Naive thymus-derived CD4-positive, alpha-beta T cell (primary cell): ENCODE data around the gene HLA-E. TPM values are rescaled to one million over a fixed set of nuclear protein-coding genes. Genes with fewer than 3 reads are reported as not detected.

Experiments
- ATAC-seq: fragments of 150-1000 bp; cut with Tn5 transposase; 2 replicates; pipeline ENCODE4 v1.10.0; 2021; ENCODE audit warnings: mild to moderate bottlenecking, moderate library complexity
- CTCF ChIA-PET: fragments of 350-600 bp; sonication (Branson Sonifier 250); formaldehyde crosslinking; loops from one replicate; lab custom pipeline; 2021; ENCODE audit warnings: antibody characterized with exemption; lab: Charles Lee
- POLR2A ChIA-PET: fragments of 350-600 bp; sonication (Branson Sonifier 250); formaldehyde crosslinking; loops from one replicate; lab custom pipeline; 2021; ENCODE audit warnings: antibody characterized with exemption, inconsistent platforms; lab: Charles Lee
- DNase-seq, 9 donors: peaks; one replicate each; pipeline versions ENCODE4 v3.0.0 to v3.0.0-alpha.2; 2020 to 2022; ENCODE audit warnings: mixed read lengths in 1 of 9
- H3K27ac ChIP-seq: one replicate; pipeline ENCODE4 v1.7.0; 2013; ENCODE audit warnings: mild to moderate bottlenecking, low read depth, low read length, moderate library complexity
- H3K27me3 ChIP-seq, 2 donors: one replicate each; pipeline ENCODE4 v1.7.0; 2013; ENCODE audit warnings: low read length in 2 of 2, mild to moderate bottlenecking in 2 of 2, moderate library complexity in 2 of 2; ENCODE audit not compliant: control insufficient read depth in 2 of 2, insufficient read depth in 2 of 2
- H3K36me3 ChIP-seq, 3 experiments: 1 replicate in 2 of 3; 2 replicates in 1 of 3; pipeline ENCODE4 v1.7.0; 2013; ENCODE audit warnings: low read length in 3 of 3, mild to moderate bottlenecking in 3 of 3, moderate library complexity in 1 of 3; ENCODE audit not compliant: insufficient read depth in 3 of 3, control insufficient read depth in 2 of 3
- H3K4me1 ChIP-seq, 2 donors: one replicate each; pipeline ENCODE4 v1.7.0; 2013; ENCODE audit warnings: low read length in 2 of 2, mild to moderate bottlenecking in 2 of 2, moderate library complexity in 1 of 2; ENCODE audit not compliant: control insufficient read depth in 2 of 2, insufficient read depth in 2 of 2
- H3K4me3 ChIP-seq: 2 replicates; pipeline ENCODE4 v1.7.0; 2013; ENCODE audit warnings: mild to moderate bottlenecking, low read length
- H3K9me3 ChIP-seq, 3 experiments: 1 replicate in 2 of 3; 2 replicates in 1 of 3; pipeline ENCODE4 v1.7.0; 2013; ENCODE audit warnings: low read length in 3 of 3; ENCODE audit not compliant: control insufficient read depth in 2 of 3
- H3K27ac Mint-ChIP-seq, 9 donors: one replicate each; pipeline ENCODE4 v1.8.0; 2020 to 2022; ENCODE audit warnings: mixed read lengths in 9 of 9, mild to moderate bottlenecking in 8 of 9, moderate library complexity in 5 of 9, inconsistent platforms in 2 of 9
- H3K27me3 Mint-ChIP-seq, 5 donors: one replicate each; pipeline ENCODE4 v1.8.0; 2021 to 2022; ENCODE audit warnings: mixed read lengths in 5 of 5, mild to moderate bottlenecking in 1 of 5
- H3K36me3 Mint-ChIP-seq, 5 donors: one replicate each; pipeline ENCODE4 v1.8.0; 2020 to 2022; ENCODE audit warnings: mixed read lengths in 5 of 5, mild to moderate bottlenecking in 3 of 5, inconsistent platforms in 1 of 5
- H3K4me1 Mint-ChIP-seq, 7 donors: one replicate each; pipeline ENCODE4 v1.8.0; 2020 to 2022; ENCODE audit warnings: mixed read lengths in 7 of 7, mild to moderate bottlenecking in 3 of 7, inconsistent platforms in 1 of 7
- H3K4me3 Mint-ChIP-seq, 10 donors: one replicate each; pipeline ENCODE4 v1.8.0; 2020 to 2022; ENCODE audit warnings: mild to moderate bottlenecking in 10 of 10, mixed read lengths in 10 of 10, moderate library complexity in 6 of 10, inconsistent platforms in 2 of 10
- H3K9me3 Mint-ChIP-seq, 11 donors: one replicate each; pipeline ENCODE4 v1.8.0; 2020 to 2022; ENCODE audit warnings: mixed read lengths in 11 of 11, mild to moderate bottlenecking in 4 of 11, inconsistent platforms in 1 of 11, moderate library complexity in 1 of 11
- intact Hi-C, 2 donors: fragments of 100-400 bp; cut with micrococcal nuclease; formaldehyde crosslinking; loops; one replicate each; pipeline ENCODE4 v1.15.1; 2023
- polyA plus RNA-seq, 2 donors: library from polyadenylated mRNA; unstranded; fragments of 300-500 nt; fragmentation: Illumina TruSeq; gene quantifications; one replicate each; pipeline ENCODE4 v1.2.3, GENCODE V29; 2021
- total RNA-seq, 6 experiments: library from RNA in 5 of 6; stranded (reverse) in 5 of 6; gene quantifications; 1 replicate in 5 of 6; 2 replicates in 1 of 6; pipeline ENCODE4 v1.2.3 and lab custom pipeline; 2021 to 2026

Gene HLA-E
- total and polyA plus RNA-seq, 7 experiments from 2014 or later: 614 to 3,096 (median 1,107) TPM

DNA sequence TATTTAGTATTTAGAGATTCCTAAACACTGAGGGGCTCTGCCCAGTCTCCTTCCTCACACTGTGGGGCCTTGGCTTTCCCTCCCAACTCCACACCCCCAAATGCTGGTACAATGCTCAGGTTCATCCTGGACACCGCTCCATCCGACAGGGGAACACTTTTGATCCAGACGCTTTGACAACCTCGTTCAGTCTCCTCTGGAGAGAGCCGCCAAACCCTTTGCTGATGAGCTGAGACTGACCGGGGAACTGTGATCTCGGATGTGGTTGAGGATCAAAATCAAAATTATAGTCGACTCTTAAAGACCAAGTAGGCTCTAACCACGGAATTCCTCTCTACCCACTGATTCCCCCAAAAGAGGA is 38.8 kb upstream of the HLA-E start:
- intact Hi-C loops: loop anchor here (2.0 to 10.0 kb wide), 5 partner anchors 16 to 284 kb away; partner anchors contain the start of gene DHX16 (in 1 of the 2)
- peak overlapping the region in 4 of 9 donors; percentile 0 to 40 (median 8) for H3K27ac Mint-ChIP-seq
- H3K9me3 ChIP-seq: no peaks in the 10 kb centered on the region
- H3K36me3 ChIP-seq: no peaks in the 10 kb centered on the region
- peaks cover 24 to 58% (median 51%) of the 10 kb centered on the region in 7 donors for H3K4me1 Mint-ChIP-seq
- ATAC-seq: peak; percentile 39
- ChIA-PET POLR2A (interaction anchor here (0.6 to 2.3 kb wide), 7 partner anchors 9 to 743 kb away, joined by 3 to 15 read pairs (median 4); partner anchors contain the start of gene ABCF1), CTCF (interaction anchor here (0.7 to 1.2 kb wide), 6 partner anchors 33 to 641 kb away, joined by 3 to 6 read pairs (median 3); no protein-coding TSS in a partner anchor)
- peaks cover 18% of the 10 kb centered on the region in 2 donors for H3K27me3 ChIP-seq
- H3K4me3 ChIP-seq: peak overlapping the region; percentile 3
- H3K4me3 Mint-ChIP-seq: peak overlapping the region; percentile 61 to 82 (median 74)
- H3K4me1 ChIP-seq: peaks cover 37 to 44% of the 10 kb centered on the region in 2 donors
- H3K27me3 Mint-ChIP-seq: peaks cover 71 to 92% (median 84%) of the 10 kb centered on the region in 5 donors
- no peak overlapping the region for H3K27ac ChIP-seq
- peaks cover 0 to 1% (median 0%) of the 10 kb centered on the region in 11 donors for H3K9me3 Mint-ChIP-seq
- DNase-seq: peak in 1 of 9 donors; percentile 30
- peaks cover 0 to 3% (median 0%) of the 10 kb centered on the region in 5 donors for H3K36me3 Mint-ChIP-seq

DNA sequence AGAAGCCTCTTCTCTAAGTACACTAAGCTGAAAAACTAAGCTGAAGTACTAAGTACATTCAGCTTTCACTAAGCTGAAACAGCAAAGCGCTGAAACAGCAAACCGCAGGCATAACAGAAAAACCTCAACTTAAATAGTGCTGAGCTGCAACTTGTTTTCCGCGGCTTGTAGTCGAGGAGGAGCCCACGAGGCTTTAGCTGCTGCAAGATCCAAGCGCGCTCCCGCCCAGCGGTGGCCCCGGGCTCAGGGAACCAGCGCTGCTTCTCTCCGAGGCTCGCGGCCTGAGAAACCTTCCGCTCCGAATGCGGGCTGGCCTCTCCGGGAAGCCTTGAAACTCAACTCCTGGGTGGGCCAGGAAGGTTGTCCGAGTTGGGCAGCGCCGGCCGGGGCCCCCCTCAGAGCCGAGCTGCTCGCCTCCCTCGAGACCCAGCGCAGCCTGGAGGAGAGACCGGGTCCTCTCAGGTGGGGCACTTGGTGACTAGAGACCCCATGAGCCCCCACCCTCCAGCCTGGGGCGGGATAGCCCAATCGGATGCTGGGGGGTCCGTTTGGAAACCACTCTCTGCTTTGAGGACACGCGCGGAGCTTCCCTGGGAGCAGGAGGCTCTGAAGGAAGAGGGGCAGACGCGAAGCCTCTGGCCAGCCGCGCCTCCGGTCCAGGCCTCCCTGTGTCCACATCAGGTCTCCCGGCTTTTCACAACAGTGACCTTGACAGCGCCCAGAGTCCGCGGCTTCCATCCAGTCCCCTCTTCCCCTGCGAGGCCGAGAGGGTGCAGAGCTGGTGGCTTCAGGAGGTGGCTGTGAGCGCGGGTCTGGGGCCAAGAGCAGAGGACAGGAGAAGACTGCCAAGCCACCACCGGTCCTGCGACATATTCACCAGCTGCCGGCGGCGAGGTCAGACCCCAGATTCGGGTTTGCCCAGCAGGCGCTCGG is 38.1 kb upstream of the HLA-E start:
- H3K4me3 Mint-ChIP-seq: peak overlapping the region; percentile 61 to 82 (median 74)

DNA sequence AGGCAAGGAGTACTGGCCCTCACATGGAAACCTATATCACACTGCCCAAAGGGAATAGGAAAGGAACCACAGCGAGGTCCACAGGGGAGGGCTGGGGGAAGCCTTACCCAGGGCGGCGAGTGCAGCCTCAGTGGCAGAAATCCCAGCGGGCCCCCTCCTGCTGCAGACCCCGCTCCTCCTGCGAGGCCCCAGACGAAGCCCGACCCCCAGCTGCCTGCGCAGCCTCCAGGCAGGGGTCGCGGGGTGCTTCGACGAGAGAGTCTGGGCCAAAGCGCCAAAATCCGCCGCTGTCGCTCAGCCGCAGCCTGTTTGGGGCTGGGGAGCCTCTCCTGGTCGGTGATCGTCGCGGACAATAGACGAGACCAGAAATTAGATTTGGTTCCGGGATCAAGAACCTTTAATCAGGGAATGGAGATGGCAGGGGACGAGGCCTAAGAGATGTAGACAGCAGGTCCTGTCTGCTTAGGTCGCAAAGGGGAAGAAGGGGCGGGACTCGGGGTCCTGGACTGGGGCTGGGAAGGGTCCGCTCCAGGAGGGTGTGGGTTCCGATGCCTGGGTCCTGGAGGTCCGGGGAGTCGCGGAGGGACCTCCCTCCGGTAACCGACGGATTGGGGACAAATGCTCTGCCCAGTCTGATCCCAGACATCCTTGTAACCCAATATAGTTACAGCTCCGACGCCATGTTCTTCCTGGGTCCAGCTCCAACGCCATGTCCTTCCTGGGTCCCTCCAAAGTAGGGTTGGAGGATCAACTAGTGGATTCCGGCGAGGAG is 36.4 kb upstream of the HLA-E start:
- Histone ChIP-seq H3K36me3 (no peaks in the 10 kb centered on the region), H3K9me3 (no peaks in the 10 kb centered on the region), H3K4me1 (peaks cover 37 to 44% of the 10 kb centered on the region in 2 donors), H3K4me3 (no peak overlapping the region), H3K27me3 (peaks cover 22 to 26% of the 10 kb centered on the region in 2 donors), H3K27ac (no peak overlapping the region)
- POLR2A ChIA-PET: interaction anchor here (0.6 to 1.9 kb wide), 6 partner anchors 11 to 240 kb away, joined by 3 to 7 read pairs (median 4); partner anchors contain the start of gene TRIM26
- ATAC-seq: no peak
- CTCF ChIA-PET: interaction anchor here (0.9 to 2.9 kb wide), 12 partner anchors 11 to 269 kb away, joined by 3 to 20 read pairs (median 4); no protein-coding TSS in a partner anchor
- Mint-ChIP-seq H3K9me3 (peaks cover 0 to 1% (median 0%) of the 10 kb centered on the region in 11 donors), H3K4me1 (peaks cover 23 to 58% (median 51%) of the 10 kb centered on the region in 7 donors), H3K4me3 (peak overlapping the region in 9 of 10 donors; percentile 57 to 84 (median 74)), H3K27ac (no peak overlapping the region), H3K27me3 (peaks cover 67 to 91% (median 82%) of the 10 kb centered on the region in 5 donors), H3K36me3 (peaks cover 0 to 3% (median 0%) of the 10 kb centered on the region in 5 donors)
- no peak for DNase-seq
- intact Hi-C loops: loop anchor here (1.0 to 10.0 kb wide), 9 partner anchors 13 to 282 kb away; partner anchors contain the start of gene DHX16 (in 1 of the 2)

More for the DNA sequence above, 38.1 kb upstream of the HLA-E start:
- CTCF ChIA-PET: interaction anchor here (0.7 to 2.9 kb wide), 10 partner anchors 16 to 640 kb away, joined by 3 to 20 read pairs (median 4); no protein-coding TSS in a partner anchor
- no peaks in the 10 kb centered on the region for H3K9me3 ChIP-seq
- Mint-ChIP-seq H3K27ac (peak overlapping the region in 5 of 9 donors; percentile 0 to 60 (median 12)), H3K36me3 (peaks cover 0 to 3% (median 0%) of the 10 kb centered on the region in 5 donors), H3K9me3 (peaks cover 0 to 1% (median 0%) of the 10 kb centered on the region in 11 donors), H3K4me1 (peaks cover 22 to 58% (median 51%) of the 10 kb centered on the region in 7 donors), H3K27me3 (peaks cover 71 to 92% (median 84%) of the 10 kb centered on the region in 5 donors)
- POLR2A ChIA-PET: interaction anchor here (0.6 to 2.3 kb wide), 11 partner anchors 9 to 743 kb away, joined by 3 to 15 read pairs (median 3); partner anchors contain the start of gene ABCF1
- peaks cover 21 to 22% of the 10 kb centered on the region in 2 donors for H3K27me3 ChIP-seq
- ATAC-seq (peak; percentile 80), DNase-seq (peak in 8 of 9 donors; percentile 61 to 79 (median 70))
- H3K4me1 ChIP-seq: peaks cover 37 to 44% of the 10 kb centered on the region in 2 donors
- intact Hi-C loops: loop anchor here (1.0 to 10.0 kb wide), 6 partner anchors 16 to 284 kb away; partner anchors contain the start of gene DHX16 (in 1 of the 2)
- H3K4me3 ChIP-seq: peak overlapping the region; percentile 3
- H3K36me3 ChIP-seq: no peaks in the 10 kb centered on the region
- H3K27ac ChIP-seq: no peak overlapping the region

DNA sequence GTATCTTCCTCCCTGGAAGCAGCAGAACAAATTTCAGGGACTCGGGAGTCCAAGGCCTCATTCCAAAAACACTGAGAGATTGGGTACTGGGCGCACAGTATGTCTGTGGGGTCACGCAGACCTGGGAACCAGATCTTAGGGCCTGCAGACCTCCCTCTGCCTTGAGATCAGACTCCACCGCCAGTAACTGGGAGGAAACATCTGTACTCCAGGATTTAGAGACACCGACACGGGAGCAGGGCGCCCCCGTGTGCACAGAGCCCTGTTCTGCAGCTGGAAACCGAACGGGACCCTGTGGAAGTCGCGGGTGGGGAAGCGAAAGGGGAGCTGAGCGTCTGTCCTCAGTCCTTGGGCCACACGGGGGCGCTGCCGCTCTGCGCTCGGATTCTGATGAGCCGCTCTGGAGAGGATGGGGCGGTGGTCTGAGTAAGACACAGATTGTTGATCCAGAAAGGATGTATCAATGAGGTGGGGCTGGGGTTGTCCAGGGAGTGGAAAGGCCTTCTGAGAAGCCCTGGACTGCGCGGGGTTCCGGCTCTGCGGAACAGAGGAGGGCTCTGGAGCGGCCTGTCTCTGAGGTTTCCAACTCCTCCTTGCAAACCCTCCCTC is 35.7 kb upstream of the HLA-E start:
- Mint-ChIP-seq H3K27ac (no peak overlapping the region), H3K27me3 (peaks cover 67 to 91% (median 82%) of the 10 kb centered on the region in 5 donors), H3K36me3 (peaks cover 0 to 3% (median 0%) of the 10 kb centered on the region in 5 donors), H3K4me1 (peaks cover 23 to 56% (median 51%) of the 10 kb centered on the region in 7 donors), H3K9me3 (peaks cover 0 to 3% (median 0%) of the 10 kb centered on the region in 11 donors), H3K4me3 (peak overlapping the region; percentile 49 to 84 (median 73))
- peaks cover 22 to 29% of the 10 kb centered on the region in 2 donors for H3K27me3 ChIP-seq
- ChIA-PET POLR2A (interaction anchor here (0.6 to 1.9 kb wide), 5 partner anchors 13 to 241 kb away, joined by 3 to 7 read pairs (median 3); partner anchors contain the start of gene TRIM26), CTCF (interaction anchor here (0.9 to 2.9 kb wide), 12 partner anchors 10 to 269 kb away, joined by 3 to 20 read pairs (median 4); no protein-coding TSS in a partner anchor)
- H3K9me3 ChIP-seq: no peaks in the 10 kb centered on the region
- DNase-seq: peak; percentile 73 to 90 (median 81)
- H3K4me1 ChIP-seq: peaks cover 37 to 44% of the 10 kb centered on the region in 2 donors
- H3K27ac ChIP-seq: no peak overlapping the region
- intact Hi-C loops: loop anchor here (1.0 to 10.0 kb wide), 9 partner anchors 13 to 281 kb away; partner anchors contain the start of gene DHX16 (in 1 of the 2)
- H3K4me3 ChIP-seq: peak overlapping the region; percentile 43
- H3K36me3 ChIP-seq: no peaks in the 10 kb centered on the region
- ATAC-seq: peak; percentile 86

DNA sequence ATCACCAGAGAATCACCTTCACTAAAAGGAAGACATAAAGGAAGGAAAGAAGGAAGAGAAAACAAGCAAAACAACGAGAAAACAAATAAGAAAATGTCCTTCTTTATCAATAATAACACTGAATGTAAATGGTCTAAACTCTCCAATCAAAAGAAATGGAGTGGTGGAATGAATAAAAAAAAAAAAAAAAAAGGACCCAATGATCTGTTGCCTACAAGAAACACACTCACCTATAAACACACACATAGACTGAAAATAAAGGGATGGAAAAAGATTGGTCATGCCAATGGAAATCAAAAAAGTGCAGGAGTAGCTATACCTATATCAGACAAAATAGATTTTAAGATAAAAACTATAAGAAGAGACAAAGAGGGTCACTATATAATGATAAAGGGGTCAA is 30.2 kb upstream of the HLA-E start:
- peaks cover 0 to 10% (median 1%) of the 10 kb centered on the region in 5 donors for H3K36me3 Mint-ChIP-seq

More for the DNA sequence above, 30.2 kb upstream of the HLA-E start:
- Histone ChIP-seq H3K4me1 (peaks cover 13 to 21% of the 10 kb centered on the region in 2 donors), H3K27ac (no peak overlapping the region), H3K9me3 (peaks cover 0 to 3% (median 0%) of the 10 kb centered on the region in 3 experiments), H3K36me3 (no peaks in the 10 kb centered on the region), H3K4me3 (no peak overlapping the region), H3K27me3 (peaks cover 33 to 46% of the 10 kb centered on the region in 2 donors)
- DNase-seq (no peak), ATAC-seq (no peak)
- H3K4me3 Mint-ChIP-seq: no peak overlapping the region
- peaks cover 86 to 97% (median 90%) of the 10 kb centered on the region in 5 donors for H3K27me3 Mint-ChIP-seq
- ChIA-PET CTCF (interaction anchor here (1.5 kb wide), 1 partner anchor 8 kb away, joined by 4 read pairs; no protein-coding TSS in a partner anchor), POLR2A (interaction anchor here (0.6 kb wide), 1 partner anchor 255 kb away, joined by 3 read pairs; no protein-coding TSS in a partner anchor)
- H3K4me1 Mint-ChIP-seq: peaks cover 5 to 31% (median 26%) of the 10 kb centered on the region in 7 donors
- intact Hi-C loops: loop anchor here (10.0 kb wide), 2 partner anchors 216 to 276 kb away; partner anchors contain the start of gene DHX16 (in 1 of the 2)
- peaks cover 0 to 17% (median 8%) of the 10 kb centered on the region in 11 donors for H3K9me3 Mint-ChIP-seq
- H3K27ac Mint-ChIP-seq: peak overlapping the region in 1 of 9 donors; percentile 30
